ENCODE data around the gene NXF1.
A peak's percentile ranks its signal among the peaks of the same experiment; 100 is the strongest.

NXF1 gene

DNA sequence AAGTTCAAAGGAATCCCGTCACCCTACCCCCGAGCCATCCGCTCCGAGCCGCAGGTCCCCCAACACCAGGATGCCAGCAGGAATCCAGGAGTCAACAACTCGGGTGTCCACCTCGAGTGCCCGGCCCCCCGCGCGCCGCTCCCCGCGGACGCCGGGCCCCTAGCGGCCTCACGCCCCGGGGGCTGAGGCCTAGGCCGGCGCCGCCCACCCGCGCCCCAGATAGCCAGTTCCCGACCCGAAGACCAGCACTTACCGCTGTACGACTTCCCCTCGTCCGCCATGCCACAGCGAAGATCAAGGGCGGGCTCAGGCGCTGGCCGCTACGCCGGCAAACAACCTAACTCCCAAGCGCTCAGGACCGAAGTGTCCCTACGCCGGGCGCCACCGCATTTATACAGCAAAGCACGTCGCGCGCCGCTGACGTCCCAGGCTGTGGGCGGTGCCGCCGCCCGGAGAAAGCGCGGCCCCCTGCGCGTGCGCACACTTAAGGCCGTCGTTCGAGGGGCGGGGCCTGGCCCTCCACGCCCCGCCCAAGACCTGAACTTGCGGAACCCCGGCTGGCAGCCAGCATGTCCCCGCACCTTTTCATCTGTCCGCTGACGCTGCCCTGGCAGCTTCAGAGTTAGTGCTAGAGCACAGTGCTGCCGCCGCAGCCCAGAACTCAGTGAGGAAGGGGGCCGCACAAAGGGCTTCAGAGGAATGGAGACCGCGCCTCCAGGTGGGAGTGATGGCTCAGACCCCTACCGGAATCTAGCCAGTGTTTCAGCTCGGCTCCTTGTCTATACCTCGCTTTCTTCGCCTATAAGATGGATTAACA, at the start of gene NXF1 (continued):
- TF ChIP-seq, protein P1, sequence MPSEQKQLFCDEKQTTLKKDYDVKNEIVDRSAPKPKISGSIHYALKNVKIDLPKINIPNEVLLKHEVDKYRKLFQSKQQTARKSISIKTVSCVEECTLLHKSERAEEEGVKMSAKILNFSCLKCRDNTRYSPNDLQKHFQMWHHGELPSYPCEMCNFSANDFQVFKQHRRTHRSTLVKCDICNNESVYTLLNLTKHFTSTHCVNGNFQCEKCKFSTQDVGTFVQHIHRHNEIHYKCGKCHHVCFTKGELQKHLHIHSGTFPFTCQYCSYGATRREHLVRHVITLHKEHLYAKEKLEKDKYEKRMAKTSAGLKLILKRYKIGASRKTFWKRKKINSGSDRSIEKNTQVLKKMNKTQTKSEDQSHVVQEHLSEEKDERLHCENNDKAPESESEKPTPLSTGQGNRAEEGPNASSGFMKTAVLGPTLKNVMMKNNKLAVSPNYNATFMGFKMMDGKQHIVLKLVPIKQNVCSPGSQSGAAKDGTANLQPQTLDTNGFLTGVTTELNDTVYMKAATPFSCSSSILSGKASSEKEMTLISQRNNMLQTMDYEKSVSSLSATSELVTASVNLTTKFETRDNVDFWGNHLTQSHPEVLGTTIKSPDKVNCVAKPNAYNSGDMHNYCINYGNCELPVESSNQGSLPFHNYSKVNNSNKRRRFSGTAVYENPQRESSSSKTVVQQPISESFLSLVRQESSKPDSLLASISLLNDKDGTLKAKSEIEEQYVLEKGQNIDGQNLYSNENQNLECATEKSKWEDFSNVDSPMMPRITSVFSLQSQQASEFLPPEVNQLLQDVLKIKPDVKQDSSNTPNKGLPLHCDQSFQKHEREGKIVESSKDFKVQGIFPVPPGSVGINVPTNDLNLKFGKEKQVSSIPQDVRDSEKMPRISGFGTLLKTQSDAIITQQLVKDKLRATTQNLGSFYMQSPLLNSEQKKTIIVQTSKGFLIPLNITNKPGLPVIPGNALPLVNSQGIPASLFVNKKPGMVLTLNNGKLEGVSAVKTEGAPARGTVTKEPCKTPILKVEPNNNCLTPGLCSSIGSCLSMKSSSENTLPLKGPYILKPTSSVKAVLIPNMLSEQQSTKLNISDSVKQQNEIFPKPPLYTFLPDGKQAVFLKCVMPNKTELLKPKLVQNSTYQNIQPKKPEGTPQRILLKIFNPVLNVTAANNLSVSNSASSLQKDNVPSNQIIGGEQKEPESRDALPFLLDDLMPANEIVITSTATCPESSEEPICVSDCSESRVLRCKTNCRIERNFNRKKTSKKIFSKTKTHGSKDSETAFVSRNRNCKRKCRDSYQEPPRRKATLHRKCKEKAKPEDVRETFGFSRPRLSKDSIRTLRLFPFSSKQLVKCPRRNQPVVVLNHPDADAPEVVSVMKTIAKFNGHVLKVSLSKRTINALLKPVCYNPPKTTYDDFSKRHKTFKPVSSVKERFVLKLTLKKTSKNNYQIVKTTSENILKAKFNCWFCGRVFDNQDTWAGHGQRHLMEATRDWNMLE (tag by site-specific recombination; conservative IDR thresholded peaks at IDR 0.05; ENCODE audit: low read depth), result no peak
- TF ChIP-seq SCRT1 (tag by site-specific recombination; IDR thresholded peaks at IDR 0.05; ENCODE audit: borderline replicate concordance) (no peak), HOXC10 (CRISPR knock-in tag; IDR thresholded peaks at IDR 0.05) (0 out of 2 replicates have a peak, but pooled peaks have one; percentile 65), ZNF239 (tag by site-specific recombination; IDR thresholded peaks at IDR 0.05) (no peak), ZNF394 (tag by site-specific recombination; IDR thresholded peaks at IDR 0.05; ENCODE audit: borderline replicate concordance) (peak; percentile 28; the same call in 1 of the 2 replicates), ZBTB21 (tag by site-specific recombination; IDR thresholded peaks at IDR 0.05) (no peak), ZNF677 (tag by site-specific recombination; IDR thresholded peaks at IDR 0.05) (no peak), ZNF571 (tag by site-specific recombination; IDR thresholded peaks at IDR 0.05) (no peak), ZNF274 (IDR thresholded peaks at IDR 0.05; ENCODE audit: low read length) (no peak), ZNF274 (tag by site-specific recombination; IDR thresholded peaks at IDR 0.05; ENCODE audit: borderline replicate concordance) (no peak), SP7 (tag by site-specific recombination; IDR thresholded peaks at IDR 0.05) (peak; percentile 29; the same call in 1 of the 2 replicates), GLIS1 (tag by site-specific recombination; IDR thresholded peaks at IDR 0.05) (peak; percentile 52; the same call in 1 of the 2 replicates), ZNF707 (tag by site-specific recombination; IDR thresholded peaks at IDR 0.05) (no peak), ZNF16 (tag by site-specific recombination; IDR thresholded peaks at IDR 0.05; ENCODE audit: low read depth) (no peak), ZBTB17 (tag by site-specific recombination; IDR thresholded peaks at IDR 0.05) (0 out of 2 replicates have a peak, but pooled peaks have one; percentile 4)
- TF ChIP-seq, protein P2, sequence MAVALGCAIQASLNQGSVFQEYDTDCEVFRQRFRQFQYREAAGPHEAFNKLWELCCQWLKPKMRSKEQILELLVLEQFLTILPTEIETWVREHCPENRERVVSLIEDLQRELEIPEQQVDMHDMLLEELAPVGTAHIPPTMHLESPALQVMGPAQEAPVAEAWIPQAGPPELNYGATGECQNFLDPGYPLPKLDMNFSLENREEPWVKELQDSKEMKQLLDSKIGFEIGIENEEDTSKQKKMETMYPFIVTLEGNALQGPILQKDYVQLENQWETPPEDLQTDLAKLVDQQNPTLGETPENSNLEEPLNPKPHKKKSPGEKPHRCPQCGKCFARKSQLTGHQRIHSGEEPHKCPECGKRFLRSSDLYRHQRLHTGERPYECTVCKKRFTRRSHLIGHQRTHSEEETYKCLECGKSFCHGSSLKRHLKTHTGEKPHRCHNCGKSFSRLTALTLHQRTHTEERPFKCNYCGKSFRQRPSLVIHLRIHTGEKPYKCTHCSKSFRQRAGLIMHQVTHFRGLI (tag by site-specific recombination; IDR thresholded peaks at IDR 0.05), result no peak
- TF ChIP-seq, protein P3, sequence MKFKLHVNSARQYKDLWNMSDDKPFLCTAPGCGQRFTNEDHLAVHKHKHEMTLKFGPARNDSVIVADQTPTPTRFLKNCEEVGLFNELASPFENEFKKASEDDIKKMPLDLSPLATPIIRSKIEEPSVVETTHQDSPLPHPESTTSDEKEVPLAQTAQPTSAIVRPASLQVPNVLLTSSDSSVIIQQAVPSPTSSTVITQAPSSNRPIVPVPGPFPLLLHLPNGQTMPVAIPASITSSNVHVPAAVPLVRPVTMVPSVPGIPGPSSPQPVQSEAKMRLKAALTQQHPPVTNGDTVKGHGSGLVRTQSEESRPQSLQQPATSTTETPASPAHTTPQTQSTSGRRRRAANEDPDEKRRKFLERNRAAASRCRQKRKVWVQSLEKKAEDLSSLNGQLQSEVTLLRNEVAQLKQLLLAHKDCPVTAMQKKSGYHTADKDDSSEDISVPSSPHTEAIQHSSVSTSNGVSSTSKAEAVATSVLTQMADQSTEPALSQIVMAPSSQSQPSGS (tag by site-specific recombination; IDR thresholded peaks at IDR 0.05; ENCODE audit: low read depth), result no peak
- TF ChIP-seq, protein P4, sequence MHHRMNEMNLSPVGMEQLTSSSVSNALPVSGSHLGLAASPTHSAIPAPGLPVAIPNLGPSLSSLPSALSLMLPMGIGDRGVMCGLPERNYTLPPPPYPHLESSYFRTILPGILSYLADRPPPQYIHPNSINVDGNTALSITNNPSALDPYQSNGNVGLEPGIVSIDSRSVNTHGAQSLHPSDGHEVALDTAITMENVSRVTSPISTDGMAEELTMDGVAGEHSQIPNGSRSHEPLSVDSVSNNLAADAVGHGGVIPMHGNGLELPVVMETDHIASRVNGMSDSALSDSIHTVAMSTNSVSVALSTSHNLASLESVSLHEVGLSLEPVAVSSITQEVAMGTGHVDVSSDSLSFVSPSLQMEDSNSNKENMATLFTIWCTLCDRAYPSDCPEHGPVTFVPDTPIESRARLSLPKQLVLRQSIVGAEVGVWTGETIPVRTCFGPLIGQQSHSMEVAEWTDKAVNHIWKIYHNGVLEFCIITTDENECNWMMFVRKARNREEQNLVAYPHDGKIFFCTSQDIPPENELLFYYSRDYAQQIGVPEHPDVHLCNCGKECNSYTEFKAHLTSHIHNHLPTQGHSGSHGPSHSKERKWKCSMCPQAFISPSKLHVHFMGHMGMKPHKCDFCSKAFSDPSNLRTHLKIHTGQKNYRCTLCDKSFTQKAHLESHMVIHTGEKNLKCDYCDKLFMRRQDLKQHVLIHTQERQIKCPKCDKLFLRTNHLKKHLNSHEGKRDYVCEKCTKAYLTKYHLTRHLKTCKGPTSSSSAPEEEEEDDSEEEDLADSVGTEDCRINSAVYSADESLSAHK (tag by site-specific recombination; IDR thresholded peaks at IDR 0.05), result no peak
- TF ChIP-seq, protein P5, sequence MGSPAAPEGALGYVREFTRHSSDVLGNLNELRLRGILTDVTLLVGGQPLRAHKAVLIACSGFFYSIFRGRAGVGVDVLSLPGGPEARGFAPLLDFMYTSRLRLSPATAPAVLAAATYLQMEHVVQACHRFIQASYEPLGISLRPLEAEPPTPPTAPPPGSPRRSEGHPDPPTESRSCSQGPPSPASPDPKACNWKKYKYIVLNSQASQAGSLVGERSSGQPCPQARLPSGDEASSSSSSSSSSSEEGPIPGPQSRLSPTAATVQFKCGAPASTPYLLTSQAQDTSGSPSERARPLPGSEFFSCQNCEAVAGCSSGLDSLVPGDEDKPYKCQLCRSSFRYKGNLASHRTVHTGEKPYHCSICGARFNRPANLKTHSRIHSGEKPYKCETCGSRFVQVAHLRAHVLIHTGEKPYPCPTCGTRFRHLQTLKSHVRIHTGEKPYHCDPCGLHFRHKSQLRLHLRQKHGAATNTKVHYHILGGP (tag by site-specific recombination; IDR thresholded peaks at IDR 0.05), result no peak
- TF ChIP-seq, protein P6, sequence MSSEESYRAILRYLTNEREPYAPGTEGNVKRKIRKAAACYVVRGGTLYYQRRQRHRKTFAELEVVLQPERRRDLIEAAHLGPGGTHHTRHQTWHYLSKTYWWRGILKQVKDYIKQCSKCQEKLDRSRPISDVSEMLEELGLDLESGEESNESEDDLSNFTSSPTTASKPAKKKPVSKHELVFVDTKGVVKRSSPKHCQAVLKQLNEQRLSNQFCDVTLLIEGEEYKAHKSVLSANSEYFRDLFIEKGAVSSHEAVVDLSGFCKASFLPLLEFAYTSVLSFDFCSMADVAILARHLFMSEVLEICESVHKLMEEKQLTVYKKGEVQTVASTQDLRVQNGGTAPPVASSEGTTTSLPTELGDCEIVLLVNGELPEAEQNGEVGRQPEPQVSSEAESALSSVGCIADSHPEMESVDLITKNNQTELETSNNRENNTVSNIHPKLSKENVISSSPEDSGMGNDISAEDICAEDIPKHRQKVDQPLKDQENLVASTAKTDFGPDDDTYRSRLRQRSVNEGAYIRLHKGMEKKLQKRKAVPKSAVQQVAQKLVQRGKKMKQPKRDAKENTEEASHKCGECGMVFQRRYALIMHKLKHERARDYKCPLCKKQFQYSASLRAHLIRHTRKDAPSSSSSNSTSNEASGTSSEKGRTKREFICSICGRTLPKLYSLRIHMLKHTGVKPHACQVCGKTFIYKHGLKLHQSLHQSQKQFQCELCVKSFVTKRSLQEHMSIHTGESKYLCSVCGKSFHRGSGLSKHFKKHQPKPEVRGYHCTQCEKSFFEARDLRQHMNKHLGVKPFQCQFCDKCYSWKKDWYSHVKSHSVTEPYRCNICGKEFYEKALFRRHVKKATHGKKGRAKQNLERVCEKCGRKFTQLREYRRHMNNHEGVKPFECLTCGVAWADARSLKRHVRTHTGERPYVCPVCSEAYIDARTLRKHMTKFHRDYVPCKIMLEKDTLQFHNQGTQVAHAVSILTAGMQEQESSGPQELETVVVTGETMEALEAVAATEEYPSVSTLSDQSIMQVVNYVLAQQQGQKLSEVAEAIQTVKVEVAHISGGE (tag by site-specific recombination; conservative IDR thresholded peaks at IDR 0.05; ENCODE audit: low read depth), result 0 out of 2 replicates have a peak, but pooled peaks have one; percentile 20
- TF ChIP-seq, protein P7, sequence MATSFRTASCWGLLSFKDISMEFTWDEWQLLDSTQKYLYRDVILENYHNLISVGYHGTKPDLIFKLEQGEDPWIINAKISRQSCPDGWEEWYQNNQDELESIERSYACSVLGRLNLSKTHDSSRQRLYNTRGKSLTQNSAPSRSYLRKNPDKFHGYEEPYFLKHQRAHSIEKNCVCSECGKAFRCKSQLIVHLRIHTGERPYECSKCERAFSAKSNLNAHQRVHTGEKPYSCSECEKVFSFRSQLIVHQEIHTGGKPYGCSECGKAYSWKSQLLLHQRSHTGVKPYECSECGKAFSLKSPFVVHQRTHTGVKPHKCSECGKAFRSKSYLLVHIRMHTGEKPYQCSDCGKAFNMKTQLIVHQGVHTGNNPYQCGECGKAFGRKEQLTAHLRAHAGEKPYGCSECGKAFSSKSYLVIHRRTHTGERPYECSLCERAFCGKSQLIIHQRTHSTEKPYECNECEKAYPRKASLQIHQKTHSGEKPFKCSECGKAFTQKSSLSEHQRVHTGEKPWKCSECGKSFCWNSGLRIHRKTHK (tag by site-specific recombination; IDR thresholded peaks at IDR 0.05), result no peak

All from HEK293 (cell line).